ENCODE measurements around the gene PLPP3.

The PLPP3 gene

DNA sequence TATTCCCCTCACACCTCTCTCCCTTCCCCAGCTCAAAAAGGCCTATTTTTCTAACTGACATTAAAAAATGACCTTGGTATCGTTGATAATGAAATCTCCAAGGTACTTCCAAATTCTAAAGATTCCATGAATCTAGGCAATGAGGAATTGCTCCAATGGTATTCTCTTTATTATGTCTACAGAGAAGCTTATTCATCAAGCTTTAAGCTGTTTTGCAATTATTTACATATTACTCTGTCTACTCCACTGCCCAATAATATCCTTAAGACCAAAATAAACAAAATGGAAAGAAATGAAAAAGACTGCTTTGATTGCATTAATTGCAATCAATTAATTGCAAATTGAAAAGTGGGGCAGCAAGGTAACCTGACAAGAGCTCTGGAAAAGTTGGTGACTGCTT, 7.9 kb downstream of the PLPP3 start:
- no peak for DNase-seq

DNA sequence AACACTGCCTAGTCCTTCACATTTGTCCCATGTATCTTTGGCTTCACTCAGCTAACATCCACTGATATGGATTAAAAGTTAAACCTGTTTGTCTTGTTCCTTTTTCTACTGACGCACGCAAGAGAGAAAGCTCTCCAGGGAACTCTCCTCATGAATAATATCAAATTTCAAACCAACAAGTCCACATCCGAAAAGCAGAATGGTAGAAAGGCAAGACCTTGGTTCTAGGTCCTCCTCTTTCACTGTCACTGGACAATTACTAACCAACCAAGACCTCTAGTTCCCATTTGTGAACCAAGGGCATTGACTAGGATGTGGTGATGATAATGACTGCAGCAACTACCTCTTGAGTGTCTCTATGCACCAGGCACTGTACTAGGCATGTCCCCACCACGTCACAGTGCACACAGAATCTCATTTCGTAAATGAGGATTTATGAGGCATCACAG, 8.4 kb downstream of the PLPP3 start:
- no peak for DNase-seq
- Histone ChIP-seq H3K27me3 (peaks cover 22% of the 10 kb centered on the region), H3K4me3 (ENCODE audit: low read depth, low read length) (no peak overlapping the region), H3K36me3 (no peaks in the 10 kb centered on the region), H3K4me1 (no peaks in the 10 kb centered on the region), H3K9me3 (no peaks in the 10 kb centered on the region)
- TF ChIP-seq, protein P1, sequence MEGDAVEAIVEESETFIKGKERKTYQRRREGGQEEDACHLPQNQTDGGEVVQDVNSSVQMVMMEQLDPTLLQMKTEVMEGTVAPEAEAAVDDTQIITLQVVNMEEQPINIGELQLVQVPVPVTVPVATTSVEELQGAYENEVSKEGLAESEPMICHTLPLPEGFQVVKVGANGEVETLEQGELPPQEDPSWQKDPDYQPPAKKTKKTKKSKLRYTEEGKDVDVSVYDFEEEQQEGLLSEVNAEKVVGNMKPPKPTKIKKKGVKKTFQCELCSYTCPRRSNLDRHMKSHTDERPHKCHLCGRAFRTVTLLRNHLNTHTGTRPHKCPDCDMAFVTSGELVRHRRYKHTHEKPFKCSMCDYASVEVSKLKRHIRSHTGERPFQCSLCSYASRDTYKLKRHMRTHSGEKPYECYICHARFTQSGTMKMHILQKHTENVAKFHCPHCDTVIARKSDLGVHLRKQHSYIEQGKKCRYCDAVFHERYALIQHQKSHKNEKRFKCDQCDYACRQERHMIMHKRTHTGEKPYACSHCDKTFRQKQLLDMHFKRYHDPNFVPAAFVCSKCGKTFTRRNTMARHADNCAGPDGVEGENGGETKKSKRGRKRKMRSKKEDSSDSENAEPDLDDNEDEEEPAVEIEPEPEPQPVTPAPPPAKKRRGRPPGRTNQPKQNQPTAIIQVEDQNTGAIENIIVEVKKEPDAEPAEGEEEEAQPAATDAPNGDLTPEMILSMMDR (IDR thresholded peaks at IDR 0.05; ENCODE audit: low read depth, low read length): no peak

More for the DNA sequence above, 7.9 kb downstream of the PLPP3 start:
- Histone ChIP-seq H3K4me3 (ENCODE audit: low read depth, low read length) (no peak overlapping the region), H3K9me3 (no peaks in the 10 kb centered on the region), H3K36me3 (no peaks in the 10 kb centered on the region), H3K4me1 (no peaks in the 10 kb centered on the region), H3K27me3 (peaks cover 22% of the 10 kb centered on the region)
- TF ChIP-seq, protein P1 (IDR thresholded peaks at IDR 0.05; ENCODE audit: low read depth, low read length): no peak

DNA sequence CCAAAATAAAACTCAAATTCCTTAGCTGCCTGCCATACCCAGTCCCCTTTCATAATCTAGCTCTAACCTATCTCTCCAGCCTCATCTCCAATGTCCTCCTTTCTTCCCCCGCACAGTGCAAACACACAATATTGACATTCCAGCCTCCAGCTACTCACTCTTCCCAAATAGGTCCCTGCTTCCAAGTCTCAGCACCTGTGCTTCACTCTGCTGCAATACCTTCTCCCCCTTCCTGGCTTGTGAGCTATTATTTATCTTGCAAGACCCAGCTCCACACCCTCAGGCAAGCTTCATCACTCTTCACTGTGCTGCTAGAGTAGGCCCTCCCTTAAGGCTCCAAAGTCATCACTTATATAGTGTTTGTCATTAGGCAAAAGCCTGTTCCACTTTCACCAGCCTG, 9.7 kb downstream of the PLPP3 start:
- peaks cover 10% of the 10 kb centered on the region; the same call in 1 of the 2 replicates for H3K27me3 ChIP-seq
- DNase-seq: no peak
- no peaks in the 10 kb centered on the region for H3K36me3 ChIP-seq
- no peaks in the 10 kb centered on the region for H3K9me3 ChIP-seq
- H3K4me1 ChIP-seq: no peaks in the 10 kb centered on the region
- TF ChIP-seq, protein P1 (IDR thresholded peaks at IDR 0.05; ENCODE audit: low read depth, low read length): no peak
- no peak overlapping the region for H3K4me3 ChIP-seq (ENCODE audit: low read depth, low read length)

DNA sequence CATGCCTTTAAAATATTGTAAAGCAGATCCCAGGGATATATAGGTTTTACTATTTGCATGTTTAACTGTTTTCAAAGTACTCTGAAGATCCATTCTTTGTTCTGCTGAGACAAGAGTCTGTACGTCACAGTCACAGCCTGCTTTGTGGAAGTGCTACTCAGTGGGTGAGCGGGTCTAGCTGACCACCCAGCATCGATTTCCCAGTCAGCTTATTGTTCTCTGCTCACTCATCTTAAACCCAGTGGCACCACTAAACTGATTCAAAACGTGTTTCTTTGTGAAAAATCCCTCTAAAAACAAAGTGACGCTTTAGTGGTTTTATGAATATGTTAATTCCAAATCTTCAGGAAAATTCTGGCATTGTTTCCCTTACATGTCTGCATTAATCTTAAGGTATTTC, 12.4 kb downstream of the PLPP3 start:
- Histone ChIP-seq H3K27me3 (no peaks in the 10 kb centered on the region), H3K4me3 (ENCODE audit: low read depth, low read length) (no peak overlapping the region), H3K4me1 (no peaks in the 10 kb centered on the region), H3K36me3 (no peaks in the 10 kb centered on the region), H3K9me3 (no peaks in the 10 kb centered on the region)
- TF ChIP-seq, protein P1 (IDR thresholded peaks at IDR 0.05; ENCODE audit: low read depth, low read length): no peak
- DNase-seq: no peak

DNA sequence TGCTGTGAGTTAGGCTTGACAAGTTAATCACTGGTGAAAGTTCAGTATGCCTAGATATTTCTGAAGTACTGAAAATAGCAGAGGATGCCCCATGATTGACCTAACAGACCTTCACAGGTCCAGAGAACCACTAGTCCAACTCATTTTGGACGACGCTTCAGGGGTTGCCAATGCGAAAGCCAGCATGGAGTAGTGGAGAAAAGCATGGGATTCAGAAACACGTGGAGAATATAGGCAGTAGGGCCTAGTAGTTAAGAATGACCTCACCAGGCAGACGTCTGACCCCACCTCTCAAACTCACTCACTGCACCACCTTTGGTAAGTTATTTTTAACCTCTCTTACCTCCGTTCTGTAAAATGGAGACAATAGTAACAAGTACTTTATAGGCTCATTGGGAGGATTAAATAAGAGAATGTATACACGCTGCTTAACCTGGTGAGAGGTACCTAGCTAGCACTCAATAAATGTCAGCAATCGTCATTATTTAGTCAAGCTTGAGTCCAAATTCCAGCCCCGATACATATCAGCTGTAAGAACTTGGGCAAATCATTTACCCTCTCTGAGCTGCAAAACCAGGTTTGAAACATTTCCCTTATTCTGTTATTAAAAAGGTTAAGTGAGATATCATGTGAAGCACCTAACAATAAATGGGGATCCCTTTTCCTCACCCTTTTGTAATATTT, 13.2 kb downstream of the PLPP3 start:
- DNase-seq: no peak
- TF ChIP-seq, protein P1 (IDR thresholded peaks at IDR 0.05; ENCODE audit: low read depth, low read length): no peak
- no peaks in the 10 kb centered on the region for H3K27me3 ChIP-seq
- H3K4me3 ChIP-seq (ENCODE audit: low read depth, low read length): no peak overlapping the region
- no peaks in the 10 kb centered on the region for H3K9me3 ChIP-seq
- no peaks in the 10 kb centered on the region for H3K4me1 ChIP-seq
- H3K36me3 ChIP-seq: no peaks in the 10 kb centered on the region

DNA sequence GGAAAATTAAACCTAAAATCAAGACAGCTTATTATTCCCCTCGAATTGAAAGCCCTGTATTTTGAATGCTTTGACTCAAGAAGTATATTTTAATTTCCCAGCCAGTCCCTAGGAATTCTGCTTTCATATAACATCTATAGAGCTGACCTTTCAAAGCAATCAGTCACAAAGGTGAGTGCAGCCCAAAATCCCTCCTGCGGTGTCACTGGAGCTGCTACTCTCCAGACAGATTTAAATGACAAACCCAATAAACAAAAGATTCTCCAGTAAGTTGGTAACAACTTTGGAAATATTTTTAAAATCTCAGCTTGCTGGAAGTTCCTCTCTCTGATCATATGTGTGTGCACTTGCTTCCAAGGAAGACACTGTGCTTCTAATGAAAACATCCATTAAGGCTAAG, 14.7 kb downstream of the PLPP3 start:
- Histone ChIP-seq H3K36me3 (no peaks in the 10 kb centered on the region), H3K4me1 (no peaks in the 10 kb centered on the region), H3K4me3 (ENCODE audit: low read depth, low read length) (no peak overlapping the region), H3K9me3 (no peaks in the 10 kb centered on the region), H3K27me3 (no peaks in the 10 kb centered on the region)
- no peak for DNase-seq
- TF ChIP-seq, protein P1 (IDR thresholded peaks at IDR 0.05; ENCODE audit: low read depth, low read length): no peak
